Panc1 (cell line): ENCODE measurements around the gene TPCN1. TPM values are rescaled to one million over a fixed set of nuclear protein-coding genes. Genes with fewer than 3 reads are reported as not detected.

Source experiments
- ATAC-seq: fragments of 200-7000 bp; cut with Tn5 transposase; 2 replicates; pipeline ENCODE4 v1.9.1; 2020; ENCODE audit warnings: mild to moderate bottlenecking, moderate library complexity
- BruUV-seq: library from RNA; stranded (reverse); fragments of 400-500 nt; replicated peaks from 2 replicates; lab custom pipeline; 2021; lab: Mats Ljungman, UMichigan
- CTCF ChIA-PET: fragments of 300-600 bp; sonication (Branson Sonifier 250); formaldehyde crosslinking; loops from one replicate; lab custom pipeline; 2022; ENCODE audit warnings: antibody characterized with exemption; lab: Charles Lee
- POLR2A ChIA-PET: fragments of 300-600 bp; sonication (Branson Sonifier 250); formaldehyde crosslinking; loops from one replicate; lab custom pipeline; 2022; ENCODE audit warnings: antibody characterized with exemption; lab: Charles Lee
- DNase-seq: peaks from one replicate; pipeline ENCODE4 v3.0.0-alpha.2; 2010; ENCODE audit warnings: low read depth, low spot score
- H3K27ac ChIP-seq: 2 replicates; pipeline ENCODE4 v1.5.1; 2011; ENCODE audit warnings: mild to moderate bottlenecking, low read length, inconsistent platforms
- H3K27me3 ChIP-seq: fragments of 200-500 bp; sonication (Bioruptor generic); 2 replicates; pipeline ENCODE4 v1.6.0; 2014; ENCODE audit warnings: low read length, inconsistent platforms; ENCODE audit not compliant: control insufficient read depth, insufficient read depth
- H3K36me3 ChIP-seq: fragments of 200-500 bp; sonication (Bioruptor generic); 2 replicates; pipeline ENCODE4 v1.5.1; 2014; ENCODE audit warnings: inconsistent platforms, mild to moderate bottlenecking, low read length, moderate library complexity; ENCODE audit not compliant: control insufficient read depth, insufficient read depth
- H3K4me1 ChIP-seq: 2 replicates; pipeline ENCODE4 v1.5.1; 2011; ENCODE audit warnings: inconsistent platforms, mild to moderate bottlenecking, low read length, moderate library complexity; ENCODE audit not compliant: control insufficient read depth, insufficient read depth
- H3K4me3 ChIP-seq, 2 experiments: 2 replicates each; pipeline ENCODE4 v1.5.1; 2011 to 2012; ENCODE audit warnings: low read depth in 2 of 2, low read length in 2 of 2, mild to moderate bottlenecking in 2 of 2, inconsistent platforms in 1 of 2, moderate library complexity in 1 of 2
- H3K9me3 ChIP-seq: fragments of 200-500 bp; sonication (Bioruptor generic); 2 replicates; pipeline ENCODE4 v1.5.1; 2014; ENCODE audit warnings: low read depth, mild to moderate bottlenecking, inconsistent platforms, low read length, moderate library complexity; ENCODE audit not compliant: control insufficient read depth, insufficient read depth
- CTCF ChIP-seq: fragments of 450-650 bp; IDR thresholded peaks from 2 replicates; pipeline ENCODE4 v1.5.1; 2017; ENCODE audit warnings: mild to moderate bottlenecking
- POLR2AphosphoS5 ChIP-seq: IDR thresholded peaks from 2 replicates; pipeline ENCODE4 v1.6.1; 2012; ENCODE audit warnings: mild to moderate bottlenecking, low read depth, low read length, moderate library complexity
- REST ChIP-seq, 2 experiments: IDR thresholded peaks; 2 replicates each; pipeline ENCODE4 v1.6.1; 2011 to 2012; ENCODE audit warnings: low read depth in 2 of 2, control low read depth in 1 of 2, low read length in 1 of 2, mild to moderate bottlenecking in 1 of 2, moderate library complexity in 1 of 2; ENCODE audit not compliant: insufficient read depth in 1 of 2
- SIN3A ChIP-seq: IDR thresholded peaks from 2 replicates; pipeline ENCODE4 v1.6.1; 2012; ENCODE audit warnings: low read depth, mild to moderate bottlenecking, low read length, moderate library complexity, borderline replicate concordance; ENCODE audit not compliant: insufficient read depth
- TCF7L2 ChIP-seq: IDR thresholded peaks from 2 replicates; pipeline ENCODE4 v1.6.1; 2011; ENCODE audit warnings: mild to moderate bottlenecking, low read depth, low read length, inconsistent platforms
- in situ Hi-C: cut with HindIII; loops from 2 replicates; pipeline ENCODE4 v1.10.0; 2016; ENCODE audit warnings: low sequenced_read_pairs, low pct_unique_long_range_greater_than_20kb
- intact Hi-C: fragments of 100-400 bp; cut with micrococcal nuclease; formaldehyde crosslinking; loops from one replicate; pipeline ENCODE4 v1.10.0; 2022; ENCODE audit not compliant: unreplicated experiment
- total RNA-seq: library from RNA; stranded (reverse); gene quantifications from one replicate; pipeline ENCODE4 v1.2.1, GENCODE V29; 2021; ENCODE audit not compliant: unreplicated experiment

The TPCN1 gene
- total RNA-seq, 1 experiment from 2014 or later: 75.2 TPM

GRCh38 chr12:113232089-113232839, 11.0 kb downstream of the TPCN1 start:
- 0 out of 2 replicates have a peak, but pooled peaks cover 5% of the 10 kb centered on the region for H3K4me1 ChIP-seq
- no peak overlapping the region for H3K4me3 ChIP-seq
- no peak for TF ChIP-seq POLR2AphosphoS5
- TF ChIP-seq SIN3A: no peak
- TF ChIP-seq CTCF: no peak
- no peak for TF ChIP-seq TCF7L2
- TF ChIP-seq REST (IDR thresholded peaks at IDR 0.05; ENCODE audit: insufficient read depth in 1 of 2, low read depth in 2 of 2, low read length in 1 of 2): 0 out of 4 replicates have a peak, but pooled peaks of 1 of the 2 experiments have one; percentile 6
- no peaks in the 10 kb centered on the region for H3K27me3 ChIP-seq
- CTCF ChIA-PET: interaction anchor here (0.5 kb wide), 1 partner anchor 9 kb away, joined by 5 read pairs; no protein-coding TSS in a partner anchor
- no peaks in the 10 kb centered on the region for H3K9me3 ChIP-seq
- intact Hi-C loops (no loop called here), in situ Hi-C loops (no loop called here)
- no peaks in the 10 kb centered on the region; the same call in 1 of the 2 replicates for H3K36me3 ChIP-seq
- ATAC-seq (no peak), DNase-seq (no peak)
- POLR2A ChIA-PET: no interaction called here
- no TSS peak for BruUV-seq
- no peak overlapping the region for H3K27ac ChIP-seq

GRCh38 chr12:113232840-113233585, 11.7 kb downstream of the TPCN1 start:
- CTCF ChIA-PET: interaction anchor here (0.5 kb wide), 1 partner anchor 8 kb away, joined by 5 read pairs; no protein-coding TSS in a partner anchor
- Histone ChIP-seq H3K27me3 (no peaks in the 10 kb centered on the region), H3K9me3 (no peaks in the 10 kb centered on the region), H3K36me3 (no peaks in the 10 kb centered on the region; the same call in 1 of the 2 replicates), H3K4me3 (no peak overlapping the region), H3K4me1 (0 out of 2 replicates have a peak, but pooled peaks cover 5% of the 10 kb centered on the region), H3K27ac (no peak overlapping the region)
- intact Hi-C loops (no loop called here), in situ Hi-C loops (no loop called here)
- ATAC-seq: no peak
- no peak for DNase-seq
- BruUV-seq: no TSS peak
- POLR2A ChIA-PET: interaction anchor here (0.7 kb wide), 1 partner anchor 12 kb away, joined by 3 read pairs; the partner anchor contains the start of gene TPCN1
- no peak for TF ChIP-seq CTCF
- TF ChIP-seq REST (IDR thresholded peaks at IDR 0.05; ENCODE audit: insufficient read depth in 1 of 2, low read depth in 2 of 2, low read length in 1 of 2): no peak
- TF ChIP-seq SIN3A: no peak
- no peak for TF ChIP-seq POLR2AphosphoS5
- TF ChIP-seq TCF7L2: no peak
